ENCODE results near the gene PDS5A. TPM values are rescaled to one million over a fixed set of nuclear protein-coding genes. Genes with fewer than 3 reads are reported as not detected.

Gene PDS5A
- total and polyA plus RNA-seq, 2 donors from 2014 or later = 13.1 to 59.8 TPM

- Histone ChIP-seq H3K27me3 (ENCODE audit: control insufficient read depth, insufficient read depth, low read length) (no peaks in the 10 kb centered on the region), H3K9me3 (ENCODE audit: control insufficient read depth in 2 of 3, insufficient read depth in 1 of 3, low read length in 3 of 3) (peaks cover 0 to 4% (median 0%) of the 10 kb centered on the region in 3 donors), H3K9ac (ENCODE audit: low read length in 3 of 3) (no peak overlapping the region), H3K27ac (ENCODE audit: low read depth in 2 of 2, low read length in 2 of 2) (no peak overlapping the region), H3K36me3 (ENCODE audit: control insufficient read depth in 2 of 3, insufficient read depth in 3 of 3, low read length in 3 of 3) (peaks cover 2 to 9% (median 4%) of the 10 kb centered on the region in 3 donors), H3K4me1 (ENCODE audit: control insufficient read depth in 2 of 3, insufficient read depth in 2 of 3, low read depth in 1 of 3, low read length in 3 of 3) (no peaks in the 10 kb centered on the region), H3K4me3 (ENCODE audit: low read length in 3 of 3) (no peak overlapping the region)
- no peak for TF ChIP-seq CTCF (IDR thresholded peaks at IDR 0.05; ENCODE audit: borderline replicate concordance, extremely low read depth, insufficient read depth)
- DNase-seq (no peak), FAIRE-seq (no peak)
- intact Hi-C loops (cut with DNase I) = no loop called here
Observed at GRCh38 chr4:39852636-39853035, 125.1 kb downstream of the PDS5A start.

GRCh38 chr4:39850727-39851126 is 127.0 kb downstream of the PDS5A start:
- no peak for FAIRE-seq
- intact Hi-C loops (cut with DNase I) = no loop called here
- peaks cover 0 to 7% (median 4%) of the 10 kb centered on the region in 3 donors for H3K36me3 ChIP-seq (ENCODE audit: control insufficient read depth in 2 of 3, insufficient read depth in 3 of 3, low read length in 3 of 3)

GRCh38 chr4:39846705-39847104 is 131.0 kb downstream of the PDS5A start:
- intact Hi-C loops (cut with DNase I) = no loop called here
- DNase-seq (no peak), FAIRE-seq (no peak)
- TF ChIP-seq CTCF (IDR thresholded peaks at IDR 0.05; ENCODE audit: borderline replicate concordance, extremely low read depth, insufficient read depth) = no peak
- Histone ChIP-seq H3K9ac (ENCODE audit: low read length in 3 of 3) (no peak overlapping the region), H3K4me3 (ENCODE audit: low read length in 3 of 3) (no peak overlapping the region), H3K27ac (ENCODE audit: low read depth in 2 of 2, low read length in 2 of 2) (no peak overlapping the region), H3K9me3 (ENCODE audit: control insufficient read depth in 2 of 3, insufficient read depth in 1 of 3, low read length in 3 of 3) (no peaks in the 10 kb centered on the region), H3K36me3 (ENCODE audit: control insufficient read depth in 2 of 3, insufficient read depth in 3 of 3, low read length in 3 of 3) (peaks cover 0 to 11% (median 5%) of the 10 kb centered on the region in 3 donors), H3K4me1 (ENCODE audit: control insufficient read depth in 2 of 3, insufficient read depth in 2 of 3, low read depth in 1 of 3, low read length in 3 of 3) (no peaks in the 10 kb centered on the region), H3K27me3 (ENCODE audit: control insufficient read depth, insufficient read depth, low read length) (no peaks in the 10 kb centered on the region)

More at GRCh38 chr4:39850727-39851126, 127.0 kb downstream of the PDS5A start:
- Histone ChIP-seq H3K27me3 (ENCODE audit: control insufficient read depth, insufficient read depth, low read length) (no peaks in the 10 kb centered on the region), H3K9ac (ENCODE audit: low read length in 3 of 3) (no peak overlapping the region), H3K27ac (ENCODE audit: low read depth in 2 of 2, low read length in 2 of 2) (no peak overlapping the region), H3K9me3 (ENCODE audit: control insufficient read depth in 2 of 3, insufficient read depth in 1 of 3, low read length in 3 of 3) (no peaks in the 10 kb centered on the region), H3K4me3 (ENCODE audit: low read length in 3 of 3) (no peak overlapping the region), H3K4me1 (ENCODE audit: control insufficient read depth in 2 of 3, insufficient read depth in 2 of 3, low read depth in 1 of 3, low read length in 3 of 3) (no peaks in the 10 kb centered on the region)
- TF ChIP-seq CTCF (IDR thresholded peaks at IDR 0.05; ENCODE audit: borderline replicate concordance, extremely low read depth, insufficient read depth) = no peak
- no peak for DNase-seq

- intact Hi-C loops (cut with DNase I) = no loop called here
- peaks cover 2 to 16% (median 5%) of the 10 kb centered on the region in 3 donors for H3K36me3 ChIP-seq (ENCODE audit: control insufficient read depth in 2 of 3, insufficient read depth in 3 of 3, low read length in 3 of 3)
- no peak for FAIRE-seq
Observed at GRCh38 chr4:39846120-39846519, 131.6 kb downstream of the PDS5A start.

More at GRCh38 chr4:39846120-39846519, 131.6 kb downstream of the PDS5A start:
- H3K4me3 ChIP-seq (ENCODE audit: low read length in 3 of 3) = no peak overlapping the region
- H3K9me3 ChIP-seq (ENCODE audit: control insufficient read depth in 2 of 3, insufficient read depth in 1 of 3, low read length in 3 of 3) = no peaks in the 10 kb centered on the region
- no peak for DNase-seq
- H3K27ac ChIP-seq (ENCODE audit: low read depth in 2 of 2, low read length in 2 of 2) = no peak overlapping the region
- no peak overlapping the region for H3K9ac ChIP-seq (ENCODE audit: low read length in 3 of 3)
- no peak for TF ChIP-seq CTCF (IDR thresholded peaks at IDR 0.05; ENCODE audit: borderline replicate concordance, extremely low read depth, insufficient read depth)
- no peaks in the 10 kb centered on the region for H3K4me1 ChIP-seq (ENCODE audit: control insufficient read depth in 2 of 3, insufficient read depth in 2 of 3, low read depth in 1 of 3, low read length in 3 of 3)
- no peaks in the 10 kb centered on the region for H3K27me3 ChIP-seq (ENCODE audit: control insufficient read depth, insufficient read depth, low read length)

All from kidney (tissue), 14 donors.